ENCODE measurements around the gene ZFP69B. TPM values are rescaled to one million over a fixed set of nuclear protein-coding genes. Genes with fewer than 3 reads are reported as not detected.
"Not testable (repeated sequence)": the region's sequence is repeated elsewhere in the genome, so short reads cannot be mapped to it uniquely, and the experiment has no call there.

ZFP69B gene
- total RNA-seq, 1 donor from 2014 or later, result 8.3 TPM

DNA sequence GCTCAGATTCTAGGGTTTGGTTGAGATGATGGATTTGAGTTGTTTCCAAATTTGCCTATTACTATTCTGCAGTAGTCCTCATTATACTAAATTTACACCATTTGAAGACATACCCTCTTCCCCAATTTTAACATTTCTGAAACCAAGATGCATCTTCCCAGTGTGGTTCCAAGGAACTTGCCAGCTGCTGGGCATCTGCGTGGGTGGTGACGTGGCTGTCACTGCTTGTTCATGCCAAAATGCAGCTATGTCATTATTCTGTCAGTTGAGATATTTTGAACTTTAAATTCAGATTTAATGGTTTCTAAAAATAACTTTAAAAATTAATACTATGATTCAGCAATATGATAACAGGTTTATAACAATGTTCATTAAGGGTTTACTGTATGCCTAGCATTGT is 28.0 kb downstream of the ZFP69B start:
- H3K9me3 Mint-ChIP-seq, result peaks cover 21% of the 10 kb centered on the region
- H3K4me3 Mint-ChIP-seq, result peak overlapping the region; percentile 83
- no peak for TF ChIP-seq CTCF (IDR thresholded peaks at IDR 0.05; ENCODE audit: unreplicated experiment)
- peaks cover 16% of the 10 kb centered on the region for H3K4me1 Mint-ChIP-seq
- no peak overlapping the region for H3K27ac Mint-ChIP-seq
- no peak for DNase-seq (ENCODE audit: low spot score in 2 of 2, unreplicated experiment in 2 of 2)
- H3K36me3 Mint-ChIP-seq, result peaks cover 32% of the 10 kb centered on the region
- no peaks in the 10 kb centered on the region for H3K27me3 Mint-ChIP-seq (ENCODE audit: low read depth)

GRCh38 chr1:40479156-40479555 is 28.9 kb downstream of the ZFP69B start:
- Mint-ChIP-seq H3K27me3 (ENCODE audit: low read depth) (no peaks in the 10 kb centered on the region), H3K4me3 (peak overlapping the region; percentile 6), H3K36me3 (peaks cover 38% of the 10 kb centered on the region), H3K9me3 (peaks cover 12% of the 10 kb centered on the region), H3K4me1 (peaks cover 16% of the 10 kb centered on the region), H3K27ac (no peak overlapping the region)
- DNase-seq (ENCODE audit: low spot score in 2 of 2, unreplicated experiment in 2 of 2), result no peak
- no peak for TF ChIP-seq CTCF (IDR thresholded peaks at IDR 0.05; ENCODE audit: unreplicated experiment)

DNA sequence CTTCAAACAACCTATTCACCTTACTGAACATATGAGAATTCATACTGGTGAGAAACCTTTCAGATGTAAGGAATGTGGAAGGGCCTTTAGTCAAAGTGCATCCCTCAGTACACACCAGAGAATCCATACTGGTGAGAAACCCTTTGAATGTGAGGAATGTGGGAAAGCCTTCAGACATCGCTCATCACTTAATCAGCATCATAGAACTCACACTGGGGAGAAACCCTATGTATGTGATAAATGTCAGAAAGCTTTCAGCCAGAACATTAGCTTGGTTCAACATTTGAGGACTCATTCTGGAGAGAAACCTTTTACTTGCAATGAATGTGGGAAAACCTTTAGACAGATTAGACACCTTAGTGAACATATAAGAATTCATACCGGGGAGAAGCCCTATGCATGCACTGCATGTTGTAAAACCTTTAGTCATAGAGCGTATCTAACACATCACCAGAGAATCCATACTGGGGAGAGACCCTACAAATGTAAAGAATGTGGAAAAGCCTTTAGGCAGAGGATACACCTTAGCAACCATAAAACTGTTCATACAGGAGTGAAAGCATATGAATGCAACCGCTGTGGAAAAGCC is 45.1 kb downstream of the ZFP69B start:
- Mint-ChIP-seq H3K27ac (no peak overlapping the region), H3K9me3 (peaks cover 69% of the 10 kb centered on the region), H3K36me3 (peaks cover 78% of the 10 kb centered on the region), H3K27me3 (ENCODE audit: low read depth) (no peaks in the 10 kb centered on the region), H3K4me3 (no peak overlapping the region), H3K4me1 (no peaks in the 10 kb centered on the region)
- no peak for DNase-seq (ENCODE audit: low spot score in 2 of 2, unreplicated experiment in 2 of 2)
- TF ChIP-seq CTCF (IDR thresholded peaks at IDR 0.05; ENCODE audit: unreplicated experiment), result no peak

- H3K9me3 Mint-ChIP-seq, result peaks cover 58% of the 10 kb centered on the region
- H3K4me1 Mint-ChIP-seq; H3K27me3 Mint-ChIP-seq (ENCODE audit: low read depth); H3K27ac Mint-ChIP-seq; DNase-seq (ENCODE audit: low spot score in 2 of 2, unreplicated experiment in 2 of 2); H3K4me3 Mint-ChIP-seq: not testable (repeated sequence)
- H3K36me3 Mint-ChIP-seq, result peaks cover 65% of the 10 kb centered on the region
Measured at GRCh38 chr1:40502651-40503050, 52.4 kb downstream of the ZFP69B start.

- DNase-seq (ENCODE audit: low spot score in 2 of 2, unreplicated experiment in 2 of 2), result no peak
- Mint-ChIP-seq H3K36me3 (peaks cover 48% of the 10 kb centered on the region), H3K27me3 (ENCODE audit: low read depth) (no peaks in the 10 kb centered on the region), H3K4me1 (peaks cover 8% of the 10 kb centered on the region), H3K4me3 (peak overlapping the region; percentile 81), H3K9me3 (peaks cover 34% of the 10 kb centered on the region), H3K27ac (peak overlapping the region; percentile 90)
- no peak for TF ChIP-seq CTCF (IDR thresholded peaks at IDR 0.05; ENCODE audit: unreplicated experiment)
Measured at GRCh38 chr1:40507973-40508372, 57.7 kb downstream of the ZFP69B start.

- Mint-ChIP-seq H3K4me1 (peaks cover 8% of the 10 kb centered on the region), H3K27ac (peak within 1 kb of the TSS; percentile 90), H3K9me3 (peaks cover 31% of the 10 kb centered on the region), H3K36me3 (peaks cover 44% of the 10 kb centered on the region), H3K4me3 (peak within 1 kb of the TSS; percentile 81), H3K27me3 (ENCODE audit: low read depth) (no peaks in the 10 kb centered on the region)
- TF ChIP-seq CTCF (IDR thresholded peaks at IDR 0.05; ENCODE audit: unreplicated experiment), result no peak
- peak; percentile 55 to 79 for DNase-seq (ENCODE audit: low spot score in 2 of 2, unreplicated experiment in 2 of 2)
Measured at GRCh38 chr1:40508375-40509341, 58.4 kb downstream of the ZFP69B start, which contains the start of gene EXO5. Gene EXO5, plus strand, starts transcription at chr1:40508767. Its CDS starts 5,778 bp downstream, at chr1:40514545.
